ENCODE data around the gene HMGA1. TPM values are rescaled to one million over a fixed set of nuclear protein-coding genes. Genes with fewer than 3 reads are reported as not detected.

HMGA1 gene
- total RNA-seq, 2 donors from 2014 or later, result 454 to 573 TPM

DNA sequence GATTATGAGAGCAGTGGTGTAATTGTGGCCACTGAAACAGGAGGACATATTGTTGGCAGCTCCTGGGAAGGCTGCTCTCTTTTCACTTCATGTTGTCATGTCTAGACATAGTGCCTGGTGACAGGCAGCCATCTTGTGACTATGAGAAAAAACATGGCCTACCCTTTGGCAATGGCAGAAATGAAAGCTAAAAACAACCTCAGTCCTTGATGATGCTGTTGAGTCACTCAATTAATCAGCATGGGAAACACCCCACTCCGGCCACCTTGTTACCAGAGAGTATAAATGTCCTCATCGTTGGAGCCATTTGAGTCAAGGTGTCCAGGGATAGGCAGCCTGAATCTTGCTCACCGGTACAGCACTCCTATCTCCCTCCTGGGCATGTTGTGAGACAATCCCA lies 31.2 kb upstream of the HMGA1 start:
- Mint-ChIP-seq H3K4me3 (no peak overlapping the region), H3K9me3 (no peaks in the 10 kb centered on the region), H3K27me3 (ENCODE audit: low read depth) (no peaks in the 10 kb centered on the region), H3K4me1 (ENCODE audit: low read depth) (peaks cover 55% of the 10 kb centered on the region), H3K27ac (no peak overlapping the region), H3K36me3 (ENCODE audit: insufficient read depth in 2 of 2) (peaks cover 0 to 2% of the 10 kb centered on the region in 2 donors)
- ATAC-seq (replicated peaks in 1 of 2) (peak in 1 of 2 donors; percentile 14), DNase-seq (no peak)

GRCh38 chr6:34205916-34206315 lies 30.8 kb upstream of the HMGA1 start:
- H3K4me1 Mint-ChIP-seq (ENCODE audit: low read depth), result peaks cover 50% of the 10 kb centered on the region
- no peak for ATAC-seq (replicated peaks in 1 of 2)
- H3K36me3 Mint-ChIP-seq (ENCODE audit: insufficient read depth in 2 of 2), result peaks cover 0 to 2% of the 10 kb centered on the region in 2 donors
- no peak overlapping the region for H3K27ac Mint-ChIP-seq
- no peak overlapping the region for H3K4me3 Mint-ChIP-seq
- no peaks in the 10 kb centered on the region for H3K9me3 Mint-ChIP-seq
- no peaks in the 10 kb centered on the region for H3K27me3 Mint-ChIP-seq (ENCODE audit: low read depth)
- no peak for DNase-seq

- no peak for ATAC-seq (replicated peaks in 1 of 2)
- Mint-ChIP-seq H3K4me3 (no peak overlapping the region), H3K9me3 (no peaks in the 10 kb centered on the region), H3K27ac (no peak overlapping the region), H3K4me1 (ENCODE audit: low read depth) (peaks cover 42% of the 10 kb centered on the region), H3K36me3 (ENCODE audit: insufficient read depth in 2 of 2) (peaks cover 0 to 2% of the 10 kb centered on the region in 2 donors), H3K27me3 (ENCODE audit: low read depth) (no peaks in the 10 kb centered on the region)
- DNase-seq, result no peak
These were observed 29.9 kb upstream of the HMGA1 start for GRCh38 chr6:34206726-34207125.

GRCh38 chr6:34207695-34208443 lies 28.8 kb upstream of the HMGA1 start:
- Mint-ChIP-seq H3K4me3 (peak overlapping the region; percentile 6 to 7), H3K36me3 (ENCODE audit: insufficient read depth in 2 of 2) (peaks cover 0 to 2% of the 10 kb centered on the region in 2 donors), H3K9me3 (no peaks in the 10 kb centered on the region), H3K4me1 (ENCODE audit: low read depth) (peaks cover 38% of the 10 kb centered on the region), H3K27ac (no peak overlapping the region), H3K27me3 (ENCODE audit: low read depth) (no peaks in the 10 kb centered on the region)
- DNase-seq (peak; percentile 52 to 60), ATAC-seq (replicated peaks in 1 of 2) (peak; percentile 94 to 98)

- H3K27ac Mint-ChIP-seq, result no peak overlapping the region
- no peaks in the 10 kb centered on the region for H3K36me3 Mint-ChIP-seq (ENCODE audit: insufficient read depth in 2 of 2)
- no peaks in the 10 kb centered on the region for H3K9me3 Mint-ChIP-seq
- H3K4me1 Mint-ChIP-seq (ENCODE audit: low read depth), result peaks cover 6% of the 10 kb centered on the region
- no peak overlapping the region for H3K4me3 Mint-ChIP-seq
- ATAC-seq (replicated peaks in 1 of 2) (no peak), DNase-seq (no peak)
- no peaks in the 10 kb centered on the region for H3K27me3 Mint-ChIP-seq (ENCODE audit: low read depth)
These were observed 22.9 kb upstream of the HMGA1 start for GRCh38 chr6:34213772-34214171.

DNA sequence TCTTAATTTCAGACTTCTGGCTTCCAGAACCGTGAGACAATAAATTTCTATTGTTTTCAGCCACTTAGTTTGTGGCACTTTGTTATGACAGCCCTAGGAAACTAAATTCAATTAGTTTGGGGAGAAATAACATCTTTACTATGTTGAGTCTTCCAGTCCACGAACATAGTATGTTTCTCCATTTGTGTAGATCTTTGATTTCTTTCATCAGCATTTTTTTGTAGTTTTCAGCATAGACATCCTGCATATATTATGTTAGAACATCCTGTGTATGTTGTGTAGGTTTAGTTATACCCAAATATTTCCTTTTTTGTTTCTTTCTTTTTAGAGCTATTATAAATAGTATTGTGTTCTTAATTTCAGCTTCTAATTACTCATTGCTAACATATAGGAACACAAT lies 18.0 kb upstream of the HMGA1 start:
- no peaks in the 10 kb centered on the region for H3K9me3 Mint-ChIP-seq
- no peak for DNase-seq
- no peaks in the 10 kb centered on the region for H3K36me3 Mint-ChIP-seq (ENCODE audit: insufficient read depth in 2 of 2)
- H3K27ac Mint-ChIP-seq, result no peak overlapping the region
- H3K4me3 Mint-ChIP-seq, result no peak overlapping the region
- no peak for ATAC-seq (replicated peaks in 1 of 2)
- H3K4me1 Mint-ChIP-seq (ENCODE audit: low read depth), result peaks cover 16% of the 10 kb centered on the region
- no peaks in the 10 kb centered on the region for H3K27me3 Mint-ChIP-seq (ENCODE audit: low read depth)

GRCh38 chr6:34223381-34223955 lies 13.2 kb upstream of the HMGA1 start:
- Mint-ChIP-seq H3K36me3 (ENCODE audit: insufficient read depth in 2 of 2) (no peaks in the 10 kb centered on the region), H3K27me3 (ENCODE audit: low read depth) (no peaks in the 10 kb centered on the region), H3K4me1 (ENCODE audit: low read depth) (peaks cover 53% of the 10 kb centered on the region), H3K9me3 (no peaks in the 10 kb centered on the region), H3K27ac (peak overlapping the region; percentile 27), H3K4me3 (peak overlapping the region; percentile 49 to 76)
- ATAC-seq (replicated peaks in 1 of 2) (no peak), DNase-seq (no peak)

DNA sequence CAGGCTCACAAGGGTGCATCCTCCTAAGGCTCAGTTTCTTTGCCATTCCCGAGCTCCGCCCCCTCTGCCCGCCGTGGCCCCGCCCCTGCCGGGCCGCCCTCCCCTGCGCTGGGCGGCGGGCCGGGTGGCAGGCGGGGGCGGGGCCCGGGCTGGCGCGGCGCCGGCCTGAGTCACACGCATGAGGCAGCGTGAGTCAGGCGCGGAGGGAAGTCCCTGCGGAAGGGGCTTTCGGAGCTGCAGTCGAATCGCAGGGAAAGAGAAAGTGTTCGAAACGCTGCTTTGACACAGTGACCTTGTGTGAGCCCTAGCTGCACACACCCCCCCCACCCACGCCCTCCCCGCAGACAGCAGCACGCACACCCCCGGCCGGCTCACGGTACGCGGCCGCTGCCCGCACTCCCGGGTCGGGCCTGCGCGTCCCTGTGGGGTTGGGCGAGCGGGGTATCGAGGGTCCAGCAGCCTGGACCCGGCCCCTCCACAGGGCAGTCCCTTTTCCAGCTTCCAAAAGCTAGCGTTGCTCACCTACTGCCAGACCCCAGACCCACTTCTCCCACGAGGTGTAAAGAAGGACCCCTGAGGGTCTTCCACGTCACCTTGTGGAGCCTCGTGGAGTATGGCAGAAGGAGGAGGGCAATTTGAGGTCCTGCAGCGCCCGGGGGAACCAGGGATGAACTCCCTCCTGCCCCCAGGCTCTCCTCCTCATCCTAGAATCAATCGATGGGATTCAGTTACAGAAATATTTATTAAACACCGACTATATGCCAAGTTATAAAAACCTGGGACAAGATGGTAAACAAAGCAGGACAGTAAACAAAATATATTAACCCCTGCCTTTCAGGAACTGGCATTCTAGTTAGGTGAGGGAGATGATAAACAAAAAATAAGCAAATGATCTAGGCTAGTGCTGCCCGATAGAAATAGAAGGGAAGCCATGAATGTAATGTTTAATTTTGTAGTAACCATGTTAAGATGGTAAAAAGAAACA lies 12.4 kb upstream of the HMGA1 start:
- H3K36me3 Mint-ChIP-seq (ENCODE audit: insufficient read depth in 2 of 2), result no peaks in the 10 kb centered on the region
- ATAC-seq (replicated peaks in 1 of 2), result peak; percentile 94 to 96

GRCh38 chr6:34225551-34225950 lies 11.1 kb upstream of the HMGA1 start:
- Mint-ChIP-seq H3K4me1 (ENCODE audit: low read depth) (peaks cover 70% of the 10 kb centered on the region), H3K36me3 (ENCODE audit: insufficient read depth in 2 of 2) (no peaks in the 10 kb centered on the region), H3K27me3 (ENCODE audit: low read depth) (no peaks in the 10 kb centered on the region), H3K27ac (no peak overlapping the region), H3K4me3 (no peak overlapping the region), H3K9me3 (no peaks in the 10 kb centered on the region)
- no peak for ATAC-seq (replicated peaks in 1 of 2)
- DNase-seq, result no peak

More for the DNA sequence above, 12.4 kb upstream of the HMGA1 start:
- H3K27ac Mint-ChIP-seq, result peak overlapping the region; percentile 27
- H3K4me3 Mint-ChIP-seq, result peak overlapping the region; percentile 70 to 76
- DNase-seq, result peak; percentile 95 to 97
- peaks cover 57% of the 10 kb centered on the region for H3K4me1 Mint-ChIP-seq (ENCODE audit: low read depth)
- no peaks in the 10 kb centered on the region for H3K27me3 Mint-ChIP-seq (ENCODE audit: low read depth)
- H3K9me3 Mint-ChIP-seq, result no peaks in the 10 kb centered on the region

GRCh38 chr6:34226066-34226465 lies 10.6 kb upstream of the HMGA1 start:
- peaks cover 72% of the 10 kb centered on the region for H3K4me1 Mint-ChIP-seq (ENCODE audit: low read depth)
- H3K27ac Mint-ChIP-seq, result no peak overlapping the region
- ATAC-seq (replicated peaks in 1 of 2), result no peak
- no peak for DNase-seq
- no peaks in the 10 kb centered on the region for H3K36me3 Mint-ChIP-seq (ENCODE audit: insufficient read depth in 2 of 2)
- no peak overlapping the region for H3K4me3 Mint-ChIP-seq
- no peaks in the 10 kb centered on the region for H3K27me3 Mint-ChIP-seq (ENCODE audit: low read depth)
- H3K9me3 Mint-ChIP-seq, result no peaks in the 10 kb centered on the region

- ATAC-seq (replicated peaks in 1 of 2) (no peak), DNase-seq (no peak)
- peaks cover 72% of the 10 kb centered on the region for H3K4me1 Mint-ChIP-seq (ENCODE audit: low read depth)
- no peak overlapping the region for H3K27ac Mint-ChIP-seq
- H3K9me3 Mint-ChIP-seq, result no peaks in the 10 kb centered on the region
- no peaks in the 10 kb centered on the region for H3K27me3 Mint-ChIP-seq (ENCODE audit: low read depth)
- H3K36me3 Mint-ChIP-seq (ENCODE audit: insufficient read depth in 2 of 2), result no peaks in the 10 kb centered on the region
- H3K4me3 Mint-ChIP-seq, result peak overlapping the region in 1 of 2 donors; percentile 37
These were observed 9.7 kb upstream of the HMGA1 start for GRCh38 chr6:34226731-34227586.

GRCh38 chr6:34227761-34228421 lies 8.8 kb upstream of the HMGA1 start:
- Mint-ChIP-seq H3K9me3 (no peaks in the 10 kb centered on the region), H3K27ac (no peak overlapping the region), H3K27me3 (ENCODE audit: low read depth) (no peaks in the 10 kb centered on the region), H3K36me3 (ENCODE audit: insufficient read depth in 2 of 2) (no peaks in the 10 kb centered on the region), H3K4me1 (ENCODE audit: low read depth) (peaks cover 69% of the 10 kb centered on the region), H3K4me3 (peak overlapping the region in 1 of 2 donors; percentile 8)
- DNase-seq (no peak), ATAC-seq (replicated peaks in 1 of 2) (no peak)

Data from activated T-cell treated with anti-CD3 and anti-CD28 coated beads, Interleukin-2, amount 50 U/mL, for 72 hours (primary cell).